Fibroblast of villous mesenchyme (primary cell): Measurements from ENCODE around the gene TMEM38B. TPM values are rescaled to one million over a fixed set of nuclear protein-coding genes. Genes with fewer than 3 reads are reported as not detected.

Experiments used
- DNase-seq: peaks from one replicate; pipeline ENCODE4 v3.0.0-alpha.2; 2010; ENCODE audit warnings: low read depth
- H3K4me3 ChIP-seq: 2 replicates; pipeline ENCODE4 v1.5.1; 2011; ENCODE audit warnings: low read depth, mild to moderate bottlenecking, low read length
- total RNA-seq: library from RNA; depleted of rRNA; stranded (reverse); fragments of >200 nt; gene quantifications from 2 replicates; pipeline ENCODE4 v1.2.3, GENCODE V29; 2012
- TF ChIP-seq, protein P1 (sequence below): IDR thresholded peaks from 2 replicates; pipeline ENCODE4 v1.5.1; 2012; ENCODE audit warnings: low read depth, mild to moderate bottlenecking, low read length; ENCODE audit not compliant: insufficient read depth

TMEM38B gene
- total RNA-seq, 1 donor: 20.7 TPM

DNA sequence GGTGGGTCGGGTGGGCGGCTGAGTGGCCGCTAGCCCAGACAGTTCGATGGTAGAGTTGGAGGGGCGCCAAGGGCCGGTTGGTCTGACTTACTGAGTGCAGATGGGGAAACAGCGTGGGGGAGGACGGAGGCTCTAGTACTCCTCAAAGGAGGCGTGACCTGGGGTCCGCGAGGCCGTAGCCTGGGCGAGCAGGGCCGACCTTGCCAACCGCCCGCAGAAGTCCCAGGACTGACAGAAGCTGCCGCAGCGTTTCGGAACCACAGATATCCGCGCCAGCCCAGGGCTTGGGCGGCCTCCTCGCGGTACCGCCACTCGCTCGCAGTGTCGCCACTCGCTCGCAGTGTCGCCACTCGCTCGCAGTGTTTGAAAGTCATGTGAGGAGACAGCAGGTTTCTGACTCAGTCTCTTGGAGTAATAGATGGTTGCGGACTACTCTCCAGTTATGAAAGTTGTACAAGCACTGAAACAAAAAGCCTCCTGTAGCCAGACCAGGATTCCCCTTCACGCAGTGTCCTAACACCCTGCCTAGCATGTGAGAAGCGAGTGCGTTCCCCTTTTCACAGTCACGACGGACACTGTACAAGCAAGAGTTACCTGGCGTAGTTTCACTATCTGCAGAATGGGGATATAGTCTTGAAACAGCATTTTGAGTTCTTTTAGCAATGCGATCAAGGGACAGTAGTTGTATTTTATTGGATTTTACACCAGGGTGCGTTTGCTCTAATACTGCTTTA, 674 bp downstream of the TMEM38B start:
- TF ChIP-seq, protein P1, sequence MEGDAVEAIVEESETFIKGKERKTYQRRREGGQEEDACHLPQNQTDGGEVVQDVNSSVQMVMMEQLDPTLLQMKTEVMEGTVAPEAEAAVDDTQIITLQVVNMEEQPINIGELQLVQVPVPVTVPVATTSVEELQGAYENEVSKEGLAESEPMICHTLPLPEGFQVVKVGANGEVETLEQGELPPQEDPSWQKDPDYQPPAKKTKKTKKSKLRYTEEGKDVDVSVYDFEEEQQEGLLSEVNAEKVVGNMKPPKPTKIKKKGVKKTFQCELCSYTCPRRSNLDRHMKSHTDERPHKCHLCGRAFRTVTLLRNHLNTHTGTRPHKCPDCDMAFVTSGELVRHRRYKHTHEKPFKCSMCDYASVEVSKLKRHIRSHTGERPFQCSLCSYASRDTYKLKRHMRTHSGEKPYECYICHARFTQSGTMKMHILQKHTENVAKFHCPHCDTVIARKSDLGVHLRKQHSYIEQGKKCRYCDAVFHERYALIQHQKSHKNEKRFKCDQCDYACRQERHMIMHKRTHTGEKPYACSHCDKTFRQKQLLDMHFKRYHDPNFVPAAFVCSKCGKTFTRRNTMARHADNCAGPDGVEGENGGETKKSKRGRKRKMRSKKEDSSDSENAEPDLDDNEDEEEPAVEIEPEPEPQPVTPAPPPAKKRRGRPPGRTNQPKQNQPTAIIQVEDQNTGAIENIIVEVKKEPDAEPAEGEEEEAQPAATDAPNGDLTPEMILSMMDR: no peak
- H3K4me3 ChIP-seq: peak overlapping the region; percentile 82
- DNase-seq: peak; percentile 56

DNA sequence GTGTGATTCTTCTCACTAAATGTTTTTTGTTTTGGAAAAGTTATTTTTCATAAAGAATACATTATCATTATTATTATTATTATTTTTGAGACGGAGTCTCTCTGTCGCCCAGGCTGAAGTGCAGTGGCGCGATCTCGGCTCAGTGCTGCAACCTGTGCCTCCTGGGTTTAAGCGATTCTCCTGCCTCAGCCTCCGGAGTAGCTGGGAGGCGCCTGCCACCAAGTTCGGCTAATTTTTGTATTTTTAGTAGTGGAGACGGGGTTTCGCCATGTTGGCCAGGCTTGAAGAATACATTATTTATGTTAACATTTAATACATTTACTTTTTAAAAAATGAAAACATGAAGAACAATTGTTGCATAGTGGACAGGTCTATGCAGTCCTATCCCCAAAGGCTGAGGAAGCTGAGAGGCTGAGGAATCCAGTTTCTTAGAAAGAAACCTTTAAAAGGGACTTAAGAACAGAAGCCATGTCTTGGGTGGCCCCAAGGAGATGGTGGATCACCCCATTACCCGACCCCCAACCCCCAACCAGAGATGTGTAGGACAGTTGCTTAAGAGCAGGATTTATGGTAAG, 2.0 kb downstream of the TMEM38B start:
- DNase-seq: no peak
- H3K4me3 ChIP-seq: no peak overlapping the region
- TF ChIP-seq, protein P1: no peak

DNA sequence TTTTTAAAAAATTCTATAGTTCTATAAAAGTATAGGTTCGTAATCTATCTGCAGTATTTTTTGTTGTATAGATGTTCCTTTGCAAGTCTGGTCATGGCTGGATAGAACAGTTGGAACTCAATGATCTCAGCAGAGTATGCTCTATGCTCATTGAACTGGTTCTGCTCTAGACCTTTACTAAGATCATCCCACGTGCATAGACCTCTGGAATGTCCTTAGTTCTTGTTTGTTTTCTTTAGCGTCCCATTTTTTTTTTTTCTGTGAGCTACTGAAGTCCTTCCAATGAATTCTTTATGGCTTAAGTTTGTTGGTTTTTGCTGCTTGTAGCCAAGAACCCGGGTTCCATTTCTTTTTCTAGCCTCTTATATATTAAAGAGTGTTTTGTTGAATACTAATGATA, 3.5 kb downstream of the TMEM38B start:
- peak; percentile 3 for DNase-seq
- H3K4me3 ChIP-seq: no peak overlapping the region
- TF ChIP-seq, protein P1: no peak

DNA sequence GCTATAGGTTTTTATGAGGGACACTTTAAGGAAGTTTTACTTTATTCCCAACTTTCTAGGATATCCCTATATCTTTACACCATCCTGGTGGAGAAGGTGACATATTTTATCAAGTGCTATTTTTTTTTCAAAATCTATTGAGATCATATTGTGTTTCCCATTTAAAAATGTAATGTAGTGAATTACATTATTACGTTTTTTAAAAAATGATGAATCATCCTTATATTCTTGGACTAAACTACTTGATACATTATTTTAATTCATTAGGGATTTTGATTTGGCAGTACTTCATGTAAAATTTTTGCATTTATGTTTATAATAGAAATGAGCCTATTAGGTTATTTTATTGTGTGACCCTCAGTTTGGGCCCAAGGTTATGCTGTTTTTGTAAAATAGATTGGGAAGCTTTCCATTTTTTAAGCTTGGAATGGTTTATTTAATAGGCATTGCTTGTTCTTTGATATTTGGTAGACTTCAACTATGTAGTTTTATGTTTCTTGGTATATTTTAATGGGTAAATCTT, 4.1 kb downstream of the TMEM38B start:
- TF ChIP-seq, protein P1: no peak

DNA sequence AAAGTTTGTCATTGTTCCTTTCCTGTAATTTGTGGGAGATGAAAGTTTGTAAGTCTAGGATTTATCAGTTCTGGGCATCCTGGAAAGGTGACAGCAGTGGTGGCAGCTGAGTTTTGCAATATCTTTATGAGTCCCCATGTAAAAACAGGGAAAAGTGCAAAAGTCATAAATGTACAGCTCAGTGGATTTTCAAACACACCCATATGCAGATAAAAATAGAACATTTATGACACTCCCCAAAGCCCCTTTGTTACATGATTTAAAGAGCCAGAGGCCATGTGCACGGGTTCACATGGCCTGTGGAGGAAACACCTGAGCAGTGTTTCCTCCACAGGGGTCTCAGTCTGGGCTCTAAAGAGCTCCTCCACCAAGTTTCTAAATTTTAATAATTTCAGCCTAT, 6.3 kb downstream of the TMEM38B start:
- no peak overlapping the region for H3K4me3 ChIP-seq
- DNase-seq: no peak
- TF ChIP-seq, protein P1: no peak

More for the DNA sequence above, 4.1 kb downstream of the TMEM38B start:
- no peak for DNase-seq
- no peak overlapping the region for H3K4me3 ChIP-seq

DNA sequence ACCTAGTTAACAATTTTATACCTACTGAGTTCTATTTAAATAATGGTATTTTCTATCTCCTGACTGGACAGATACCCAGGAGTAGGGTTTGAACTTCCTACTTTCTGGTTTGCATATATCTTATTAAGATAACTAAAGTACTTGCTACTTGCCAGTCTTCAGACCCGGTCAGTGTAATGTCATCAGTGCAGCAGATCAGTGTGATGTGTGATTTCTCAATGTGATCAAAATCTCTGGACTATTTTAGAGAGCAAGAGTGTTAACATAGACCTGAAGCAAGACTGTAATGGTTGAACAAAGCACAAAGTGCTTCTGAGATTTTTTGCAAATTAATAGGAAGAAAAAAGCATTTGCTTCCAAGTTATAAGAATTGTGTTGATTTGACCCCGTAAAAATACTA, 6.8 kb downstream of the TMEM38B start:
- TF ChIP-seq, protein P1: no peak
- no peak overlapping the region for H3K4me3 ChIP-seq
- no peak for DNase-seq
